ENCODE measurements around the gene RALGAPA1.
"Not testable (repeated sequence)": the region's sequence is repeated elsewhere in the genome, so short reads cannot be mapped to it uniquely, and the experiment has no call there.

- TF ChIP-seq NFE2L1 (CRISPR knock-in tag; IDR thresholded peaks at IDR 0.05); CTCF (IDR thresholded peaks at IDR 0.05); ZNF396 (CRISPR knock-in tag; IDR thresholded peaks at IDR 0.05; ENCODE audit: borderline replicate concordance); HMGXB4 (CRISPR knock-in tag; IDR thresholded peaks at IDR 0.05); E2F4 (CRISPR knock-in tag; IDR thresholded peaks at IDR 0.05; ENCODE audit: borderline replicate concordance, low read depth); TP53 (CRISPR knock-in tag; IDR thresholded peaks at IDR 0.05); USF2 (CRISPR knock-in tag; IDR thresholded peaks at IDR 0.05); ZNF121 (CRISPR knock-in tag; IDR thresholded peaks at IDR 0.05); NR3C1 (CRISPR knock-in tag; conservative IDR thresholded peaks at IDR 0.05; ENCODE audit: low read depth); OVOL2 (CRISPR knock-in tag; IDR thresholded peaks at IDR 0.05; ENCODE audit: borderline replicate concordance); SP1 (CRISPR knock-in tag; conservative IDR thresholded peaks at IDR 0.05); ELF4 (CRISPR knock-in tag; IDR thresholded peaks at IDR 0.05; ENCODE audit: low read depth); KAT7 (CRISPR knock-in tag; IDR thresholded peaks at IDR 0.05; ENCODE audit: borderline replicate concordance); MAX (CRISPR knock-in tag; IDR thresholded peaks at IDR 0.05): not testable (repeated sequence)
These were observed 189.6 kb downstream of the RALGAPA1 start for GRCh38 chr14:35619461-35619860.

Data from WTC11 (cell line).